ENCODE data around the gene WDFY2.

Gene WDFY2

DNA sequence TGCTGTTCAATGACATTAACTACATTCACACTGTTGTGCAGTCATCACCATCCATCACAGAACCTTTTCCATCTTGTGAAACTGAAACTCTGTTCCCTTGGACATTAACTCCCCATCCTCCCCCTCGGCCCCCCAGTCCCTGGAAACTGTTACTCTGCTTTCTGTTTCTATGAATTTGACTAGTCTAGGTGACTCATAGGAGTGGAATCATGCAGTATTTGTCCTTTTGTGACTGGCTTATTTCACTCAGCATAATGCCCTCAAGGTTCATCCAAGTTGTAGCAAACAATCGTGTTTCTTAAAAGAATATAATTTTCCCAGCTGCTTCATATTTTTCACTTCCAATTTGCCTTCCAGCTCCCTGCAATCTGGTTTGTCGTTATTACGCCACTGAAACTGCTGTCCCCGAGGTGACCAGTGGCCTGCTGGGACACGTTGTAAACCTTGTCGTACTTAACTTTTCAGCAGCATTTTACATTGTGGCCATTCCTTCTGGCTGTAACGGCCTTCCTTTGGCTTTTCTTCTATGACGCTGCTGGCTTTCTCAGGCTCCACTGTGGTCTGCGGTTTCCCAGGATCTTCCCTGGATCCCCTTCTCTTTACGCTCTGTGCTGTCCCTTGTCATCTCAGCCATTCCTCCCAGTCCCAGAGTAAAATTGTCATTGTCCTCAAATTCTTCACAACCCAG is 145.7 kb downstream of the WDFY2 start:
- peak overlapping the region; percentile 28 for H3K4me3 ChIP-seq (ENCODE audit: low read depth, low read length)
- TF ChIP-seq, protein P1, sequence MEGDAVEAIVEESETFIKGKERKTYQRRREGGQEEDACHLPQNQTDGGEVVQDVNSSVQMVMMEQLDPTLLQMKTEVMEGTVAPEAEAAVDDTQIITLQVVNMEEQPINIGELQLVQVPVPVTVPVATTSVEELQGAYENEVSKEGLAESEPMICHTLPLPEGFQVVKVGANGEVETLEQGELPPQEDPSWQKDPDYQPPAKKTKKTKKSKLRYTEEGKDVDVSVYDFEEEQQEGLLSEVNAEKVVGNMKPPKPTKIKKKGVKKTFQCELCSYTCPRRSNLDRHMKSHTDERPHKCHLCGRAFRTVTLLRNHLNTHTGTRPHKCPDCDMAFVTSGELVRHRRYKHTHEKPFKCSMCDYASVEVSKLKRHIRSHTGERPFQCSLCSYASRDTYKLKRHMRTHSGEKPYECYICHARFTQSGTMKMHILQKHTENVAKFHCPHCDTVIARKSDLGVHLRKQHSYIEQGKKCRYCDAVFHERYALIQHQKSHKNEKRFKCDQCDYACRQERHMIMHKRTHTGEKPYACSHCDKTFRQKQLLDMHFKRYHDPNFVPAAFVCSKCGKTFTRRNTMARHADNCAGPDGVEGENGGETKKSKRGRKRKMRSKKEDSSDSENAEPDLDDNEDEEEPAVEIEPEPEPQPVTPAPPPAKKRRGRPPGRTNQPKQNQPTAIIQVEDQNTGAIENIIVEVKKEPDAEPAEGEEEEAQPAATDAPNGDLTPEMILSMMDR (IDR thresholded peaks at IDR 0.05; ENCODE audit: low read depth, low read length) = no peak

DNA sequence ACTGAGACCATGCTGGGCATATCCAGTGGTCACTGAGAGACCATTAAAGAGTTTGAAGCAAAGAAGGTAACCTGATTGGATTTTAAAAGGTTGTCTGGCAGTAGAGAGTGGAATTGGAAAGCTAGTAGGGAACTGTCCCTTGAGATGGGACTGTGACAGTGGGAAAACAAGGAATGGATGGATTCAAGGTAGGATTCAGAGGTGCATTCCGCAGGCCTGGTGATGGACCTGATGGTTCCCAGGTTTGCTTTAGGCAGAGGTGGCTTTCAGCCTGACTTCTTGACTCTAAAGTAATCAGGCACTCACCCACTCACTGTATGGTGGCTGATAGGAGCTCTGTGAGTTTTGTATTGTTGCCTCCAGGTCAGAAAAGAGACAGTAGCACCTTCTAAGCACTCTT is 146.7 kb downstream of the WDFY2 start:
- TF ChIP-seq, protein P1 (IDR thresholded peaks at IDR 0.05; ENCODE audit: low read depth, low read length) = no peak
- no peak overlapping the region for H3K4me3 ChIP-seq (ENCODE audit: low read depth, low read length)

DNA sequence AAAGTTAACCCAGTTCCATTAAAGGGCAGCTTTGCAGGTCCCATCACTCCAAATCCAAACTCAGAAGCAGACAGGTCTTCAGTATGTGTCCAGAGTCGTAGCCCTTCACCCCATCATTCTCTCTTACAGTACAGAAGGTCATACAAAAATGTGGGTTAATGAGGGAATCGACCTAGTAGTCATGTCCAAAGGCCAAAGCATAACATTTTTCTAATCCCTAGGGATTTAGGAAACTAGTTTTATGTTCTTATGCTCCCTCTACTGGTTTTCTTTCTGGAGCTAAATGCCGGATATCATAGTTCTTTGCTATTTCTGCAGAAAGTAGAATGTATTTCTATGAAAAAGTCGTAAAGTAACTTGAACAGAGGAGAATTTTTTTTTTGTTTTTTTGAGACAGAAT is 147.5 kb downstream of the WDFY2 start:
- TF ChIP-seq, protein P1 (IDR thresholded peaks at IDR 0.05; ENCODE audit: low read depth, low read length) = no peak
- no peak overlapping the region for H3K4me3 ChIP-seq (ENCODE audit: low read depth, low read length)

DNA sequence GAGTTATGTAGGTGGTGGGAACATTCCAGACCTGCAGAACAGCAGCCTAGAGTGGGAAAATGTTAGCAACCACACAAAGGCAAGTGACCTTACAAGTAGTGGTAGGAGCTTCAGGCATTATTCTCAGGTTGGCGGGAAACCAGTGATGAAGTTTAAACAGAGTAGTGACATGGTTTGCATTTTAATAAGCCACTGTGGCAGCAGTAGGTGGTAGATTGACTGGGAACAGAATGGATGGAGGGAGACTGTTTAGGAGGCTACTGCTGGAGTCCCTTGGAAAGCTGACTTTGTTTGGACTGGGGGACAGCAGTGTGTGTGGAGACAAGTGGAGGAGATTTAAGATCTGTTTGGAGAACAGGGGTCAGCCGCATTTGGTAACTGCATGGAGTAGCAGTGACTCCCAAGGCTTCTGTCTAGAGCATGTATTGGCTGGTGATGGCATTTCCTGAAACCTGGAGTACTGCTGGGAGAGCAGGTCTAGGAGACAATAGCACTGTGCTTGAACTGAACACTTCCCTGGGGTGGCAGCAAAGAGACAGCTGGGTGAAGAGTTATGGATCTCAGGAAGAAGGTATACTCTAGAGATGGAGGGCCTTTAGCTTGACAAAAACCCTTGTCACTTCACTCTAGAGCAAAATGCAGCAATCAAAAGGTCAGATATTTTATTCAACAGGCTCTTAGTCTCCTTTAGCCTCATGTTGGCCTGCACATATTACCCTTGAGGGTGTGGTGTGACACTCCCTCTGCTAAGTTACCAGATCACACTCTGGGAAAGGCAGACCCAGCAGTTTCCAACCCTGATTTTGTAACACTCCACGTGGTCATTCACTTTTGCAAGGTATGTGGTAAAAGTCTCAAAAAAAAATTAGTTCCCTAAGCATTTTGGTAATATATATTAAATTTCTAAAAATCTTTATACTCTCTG is 149.4 kb downstream of the WDFY2 start:
- TF ChIP-seq, protein P1 (IDR thresholded peaks at IDR 0.05; ENCODE audit: low read depth, low read length) = no peak
- H3K4me3 ChIP-seq (ENCODE audit: low read depth, low read length) = no peak overlapping the region

DNA sequence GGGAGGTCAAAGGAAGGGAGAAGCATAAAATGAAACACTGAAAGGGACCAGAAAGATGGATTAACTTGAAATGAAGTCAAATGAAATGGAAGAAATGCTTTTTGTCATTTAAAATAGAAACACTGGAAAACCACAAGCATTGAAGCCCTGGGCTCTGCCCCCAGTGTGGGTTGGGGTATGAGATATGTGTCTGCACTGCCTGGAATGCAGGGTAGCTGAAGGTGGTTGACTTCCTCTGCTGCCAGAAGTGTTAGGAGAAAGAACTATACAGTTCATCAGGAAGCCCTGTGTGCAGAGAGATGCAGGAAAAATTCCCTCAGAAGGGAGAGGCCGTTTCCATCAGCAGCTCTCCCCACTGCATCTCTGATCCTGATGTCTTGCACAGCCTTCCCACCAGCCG is 150.5 kb downstream of the WDFY2 start:
- no peak overlapping the region for H3K4me3 ChIP-seq (ENCODE audit: low read depth, low read length)
- TF ChIP-seq, protein P1 (IDR thresholded peaks at IDR 0.05; ENCODE audit: low read depth, low read length) = no peak

DNA sequence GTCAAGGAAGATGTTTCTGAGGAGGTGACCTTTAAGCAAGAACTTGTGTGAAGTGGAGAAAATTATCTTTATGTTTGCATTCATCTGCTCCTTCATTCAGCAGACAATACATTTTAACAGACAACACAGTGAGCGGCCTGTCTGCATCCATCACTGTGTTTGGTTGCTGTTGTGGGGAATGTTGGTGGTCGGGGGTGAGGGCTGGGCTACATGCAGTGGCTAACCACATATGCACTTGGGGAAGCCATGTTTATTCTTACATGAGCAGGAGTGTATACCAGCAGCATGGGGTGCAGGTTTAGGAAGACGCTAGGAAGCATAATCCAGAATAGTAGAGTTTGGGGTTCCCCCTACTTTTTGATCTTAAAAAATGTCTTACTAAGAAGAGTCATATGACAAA is 153.3 kb downstream of the WDFY2 start:
- H3K4me3 ChIP-seq (ENCODE audit: low read depth, low read length) = no peak overlapping the region
- TF ChIP-seq, protein P1 (IDR thresholded peaks at IDR 0.05; ENCODE audit: low read depth, low read length) = no peak
